Activated T-cell treated with anti-CD3 and anti-CD28 coated beads, Interleukin-2, amount 50 U/mL, for 72 hours (primary cell): ENCODE results near the gene GRK3. TPM values are rescaled to one million over a fixed set of nuclear protein-coding genes. Genes with fewer than 3 reads are reported as not detected.
"Not testable (repeated sequence)": the region's sequence is repeated elsewhere in the genome, so short reads cannot be mapped to it uniquely, and the experiment has no call there.

ENCODE experiments used
- ATAC-seq, 2 donors: fragments of 150-1000 bp; cut with Tn5 transposase; replicated peaks in 1 of 2; 2 replicates each; pipeline ENCODE4 v1.10.0; 2021; ENCODE audit warnings: moderate library complexity in 2 of 2, mild to moderate bottlenecking in 1 of 2
- DNase-seq, 2 donors: peaks; one replicate each; pipeline ENCODE4 v3.0.0; 2021 to 2022; ENCODE audit warnings: mixed read lengths in 1 of 2
- H3K27ac Mint-ChIP-seq: one replicate; pipeline ENCODE4 v1.8.0; 2022; ENCODE audit warnings: mild to moderate bottlenecking, moderate library complexity, mixed read lengths
- H3K27me3 Mint-ChIP-seq: one replicate; pipeline ENCODE4 v1.8.0; 2022; ENCODE audit warnings: low read depth, mixed read lengths
- H3K36me3 Mint-ChIP-seq, 2 donors: one replicate each; pipeline ENCODE4 v1.8.0; 2022; ENCODE audit warnings: mixed read lengths in 2 of 2, mild to moderate bottlenecking in 1 of 2; ENCODE audit not compliant: insufficient read depth in 2 of 2
- H3K4me1 Mint-ChIP-seq: one replicate; pipeline ENCODE4 v1.8.0; 2022; ENCODE audit warnings: low read depth, mixed read lengths
- H3K4me3 Mint-ChIP-seq, 2 donors: one replicate each; pipeline ENCODE4 v1.8.0; 2022; ENCODE audit warnings: mild to moderate bottlenecking in 2 of 2, mixed read lengths in 2 of 2, moderate library complexity in 2 of 2
- H3K9me3 Mint-ChIP-seq, 2 donors: one replicate each; pipeline ENCODE4 v1.8.0; 2022; ENCODE audit warnings: mixed read lengths in 2 of 2
- total RNA-seq, 2 donors: library from RNA; stranded (reverse); gene quantifications; one replicate each; pipeline ENCODE4 v1.2.3, GENCODE V29; 2022

GRK3 gene
- total RNA-seq, 2 donors from 2014 or later: 25.9 to 31.9 TPM

GRCh38 chr22:25555586-25555985, 8.9 kb upstream of the GRK3 start:
- H3K9me3 Mint-ChIP-seq: peaks cover 0 to 1% of the 10 kb centered on the region in 2 donors
- DNase-seq (no peak), ATAC-seq (no peak)
- H3K4me1 Mint-ChIP-seq: no peaks in the 10 kb centered on the region
- H3K27ac Mint-ChIP-seq: no peak overlapping the region
- no peaks in the 10 kb centered on the region for H3K27me3 Mint-ChIP-seq
- H3K36me3 Mint-ChIP-seq: no peaks in the 10 kb centered on the region
- H3K4me3 Mint-ChIP-seq: no peak overlapping the region

DNA sequence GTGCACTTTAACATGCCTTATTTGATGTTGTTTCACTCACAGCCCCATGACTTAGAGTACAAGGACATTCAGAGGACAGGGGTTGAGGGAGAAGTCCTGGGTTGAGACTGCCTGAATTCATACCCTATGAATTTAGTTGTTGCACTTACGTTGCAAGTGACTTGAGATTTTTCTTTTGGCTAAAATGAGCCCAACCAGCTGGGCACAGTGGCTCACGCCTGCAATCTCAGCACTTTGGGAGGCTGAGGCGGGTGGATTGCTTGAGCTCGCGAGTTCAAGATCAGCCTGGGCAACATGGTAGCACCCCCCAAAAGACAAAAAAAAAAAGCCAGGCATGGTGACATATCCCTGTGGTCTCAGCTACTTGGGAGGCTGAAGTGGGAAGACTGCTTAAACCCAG, 7.3 kb upstream of the GRK3 start:
- ATAC-seq (no peak), DNase-seq (no peak)
- Mint-ChIP-seq H3K27me3 (no peaks in the 10 kb centered on the region), H3K4me3 (no peak overlapping the region), H3K4me1 (peaks cover 9% of the 10 kb centered on the region), H3K27ac (no peak overlapping the region), H3K36me3 (no peaks in the 10 kb centered on the region), H3K9me3 (peaks cover 0 to under 1% of the 10 kb centered on the region in 2 donors)

- no peaks in the 10 kb centered on the region for H3K36me3 Mint-ChIP-seq
- DNase-seq (no peak), ATAC-seq (no peak)
- no peaks in the 10 kb centered on the region for H3K27me3 Mint-ChIP-seq
- H3K9me3 Mint-ChIP-seq: no peaks in the 10 kb centered on the region
- peaks cover 20% of the 10 kb centered on the region for H3K4me1 Mint-ChIP-seq
- no peak overlapping the region for H3K27ac Mint-ChIP-seq
- no peak overlapping the region for H3K4me3 Mint-ChIP-seq
Observed at GRCh38 chr22:25558341-25558740, 6.1 kb upstream of the GRK3 start.

DNA sequence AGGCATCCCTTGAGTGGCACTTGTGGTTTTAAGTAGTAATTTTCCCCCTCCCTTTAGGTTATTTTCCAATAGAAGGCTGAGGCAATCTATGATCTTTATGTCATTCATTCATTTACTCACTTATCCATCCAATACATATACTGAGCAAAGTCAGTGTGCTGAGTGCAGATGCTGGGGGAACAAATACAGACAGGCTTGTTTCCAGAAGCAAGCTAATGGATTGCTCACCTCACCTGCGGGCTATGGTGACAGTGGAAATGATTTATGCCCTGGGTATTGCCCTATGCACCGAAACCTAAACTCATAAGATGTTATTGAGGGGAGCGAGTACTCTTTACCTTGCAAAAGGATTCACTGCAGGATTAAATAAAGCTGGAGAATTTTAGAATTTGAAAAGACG, 4.6 kb upstream of the GRK3 start:
- peaks cover 30% of the 10 kb centered on the region for H3K4me1 Mint-ChIP-seq
- not testable (repeated sequence) for H3K4me3 Mint-ChIP-seq, H3K27ac Mint-ChIP-seq, H3K9me3 Mint-ChIP-seq, ATAC-seq, DNase-seq, H3K27me3 Mint-ChIP-seq, H3K36me3 Mint-ChIP-seq

DNA sequence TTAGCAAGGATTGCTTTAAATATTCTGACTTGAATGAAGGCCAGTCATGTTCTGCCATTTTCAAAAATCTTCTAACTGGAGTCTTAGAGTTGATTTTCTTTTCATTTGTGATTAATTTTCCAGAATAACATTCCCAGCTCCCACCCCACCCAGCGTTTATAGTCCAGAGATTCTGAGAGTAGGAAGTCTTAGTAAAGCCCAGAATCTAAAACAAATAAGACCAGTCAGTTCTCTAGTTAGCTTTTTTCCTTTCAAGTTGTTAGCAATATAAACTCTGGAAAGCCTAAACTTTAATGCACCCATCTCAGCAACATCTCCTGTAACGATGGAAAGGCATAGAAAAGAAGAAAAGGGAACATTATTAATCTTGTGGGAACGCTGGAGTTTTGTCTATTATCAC, 3.3 kb upstream of the GRK3 start:
- H3K4me1 Mint-ChIP-seq: peaks cover 39% of the 10 kb centered on the region
- not testable (repeated sequence) for H3K9me3 Mint-ChIP-seq, H3K4me3 Mint-ChIP-seq, H3K36me3 Mint-ChIP-seq, ATAC-seq, DNase-seq
- H3K27ac Mint-ChIP-seq: peak overlapping the region; percentile 31
- peaks cover 10% of the 10 kb centered on the region for H3K27me3 Mint-ChIP-seq

- Mint-ChIP-seq H3K27me3 (peaks cover 14% of the 10 kb centered on the region), H3K4me3 (peak overlapping the region; percentile 20 to 27), H3K4me1 (peaks cover 47% of the 10 kb centered on the region)
- not testable (repeated sequence) for ATAC-seq, H3K36me3 Mint-ChIP-seq, H3K27ac Mint-ChIP-seq, DNase-seq, H3K9me3 Mint-ChIP-seq
Observed at GRCh38 chr22:25561927-25562326, 2.5 kb upstream of the GRK3 start.

DNA sequence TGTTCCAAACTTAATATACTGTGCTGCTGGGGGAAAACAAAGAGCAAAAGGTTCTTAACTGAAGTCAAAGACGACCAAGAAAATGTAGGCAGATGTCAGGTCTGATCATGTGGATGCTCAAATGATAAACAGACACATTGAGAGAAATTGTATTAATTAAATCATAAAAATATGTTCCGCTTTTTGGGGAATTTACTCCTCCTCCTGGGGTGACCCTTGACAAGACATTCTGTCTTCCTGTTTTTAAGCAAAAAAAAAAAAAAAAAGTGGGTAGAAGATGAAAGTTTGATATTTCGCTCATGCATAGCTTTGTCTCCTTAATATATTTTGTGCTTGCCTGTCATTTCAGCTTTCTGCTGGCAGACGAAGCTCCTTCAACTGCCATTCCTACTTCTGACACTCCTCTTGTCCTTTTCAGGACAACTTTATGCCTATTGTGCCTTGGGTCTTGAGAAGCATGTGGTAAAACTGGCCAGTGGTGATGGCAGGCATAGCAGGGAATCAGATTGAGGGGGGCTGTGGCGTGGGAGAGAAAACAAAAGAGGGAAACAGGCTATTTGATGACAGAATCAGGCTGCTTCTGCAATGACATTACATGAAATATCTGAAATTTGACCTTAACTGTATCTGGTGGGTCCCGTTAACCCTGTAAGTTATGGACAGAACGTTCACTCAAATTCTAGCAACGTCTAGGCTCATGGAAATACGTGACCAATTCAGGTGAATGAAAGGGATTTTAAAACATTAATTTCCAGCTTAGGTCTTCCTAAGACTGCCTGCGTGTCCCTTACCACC, 1.3 kb upstream of the GRK3 start:
- H3K4me1 Mint-ChIP-seq: peaks cover 57% of the 10 kb centered on the region
- not testable (repeated sequence) for ATAC-seq, H3K36me3 Mint-ChIP-seq, H3K27ac Mint-ChIP-seq, H3K9me3 Mint-ChIP-seq, DNase-seq
- peaks cover 14% of the 10 kb centered on the region for H3K27me3 Mint-ChIP-seq
- peak overlapping the region; percentile 78 to 89 for H3K4me3 Mint-ChIP-seq

GRCh38 chr22:25563761-25564319, 635 bp upstream of the GRK3 start:
- no peaks in the 10 kb centered on the region for H3K9me3 Mint-ChIP-seq
- peak overlapping the region; percentile 1 for H3K27ac Mint-ChIP-seq
- DNase-seq (peak in 1 of 2 donors; percentile 1), ATAC-seq (peak; percentile 23 to 35)
- peaks cover 57% of the 10 kb centered on the region for H3K4me1 Mint-ChIP-seq
- peak overlapping the region; percentile 78 to 89 for H3K4me3 Mint-ChIP-seq
- peaks cover 4% of the 10 kb centered on the region in 2 donors for H3K36me3 Mint-ChIP-seq
- peaks cover 14% of the 10 kb centered on the region for H3K27me3 Mint-ChIP-seq

GRCh38 chr22:25564979-25565677, 653 bp downstream of the GRK3 start:
- Mint-ChIP-seq H3K36me3 (peaks cover 4% of the 10 kb centered on the region in 2 donors), H3K27me3 (peaks cover 14% of the 10 kb centered on the region), H3K4me1 (peaks cover 57% of the 10 kb centered on the region), H3K4me3 (peak overlapping the region; percentile 96 to 99), H3K27ac (peak overlapping the region; percentile 68), H3K9me3 (no peaks in the 10 kb centered on the region)
- ATAC-seq (peak; percentile 29 to 35), DNase-seq (peak; percentile 44 to 52)

DNA sequence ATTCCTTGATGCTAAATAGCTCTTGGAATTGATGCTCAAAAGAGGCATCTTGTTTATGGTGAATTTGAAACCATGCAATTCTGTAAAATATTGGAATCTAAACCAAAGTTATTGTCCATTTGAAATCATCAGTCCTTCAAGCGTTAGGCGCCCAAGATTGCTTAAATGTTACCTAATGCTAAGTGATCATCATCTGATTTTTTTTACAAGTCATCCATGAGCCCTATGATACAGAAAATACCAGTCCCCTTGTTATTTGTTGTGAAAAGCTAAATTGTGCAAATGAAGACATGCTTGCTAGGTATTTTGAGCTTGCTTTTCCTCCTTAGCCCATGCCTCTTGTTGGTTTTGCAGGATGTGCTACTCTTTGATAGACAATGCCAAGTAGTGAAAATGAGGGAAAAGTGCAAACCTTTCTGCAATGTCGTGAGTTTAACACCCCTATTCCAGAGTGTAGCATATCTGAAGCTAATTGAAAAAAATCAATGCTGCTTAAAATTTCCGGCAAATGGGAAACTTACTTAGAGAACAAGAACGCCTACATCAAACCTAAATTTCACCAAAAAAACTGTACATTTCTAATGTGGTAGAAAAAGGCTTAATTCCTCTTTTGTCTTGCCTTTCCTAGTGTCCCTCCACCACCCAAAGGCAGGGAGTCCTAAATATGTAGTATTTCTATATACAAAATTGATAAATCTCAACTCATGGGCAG, 1.9 kb downstream of the GRK3 start:
- peaks cover 4 to 6% of the 10 kb centered on the region in 2 donors for H3K36me3 Mint-ChIP-seq
- H3K4me3 Mint-ChIP-seq: peak overlapping the region; percentile 96 to 99
- no peaks in the 10 kb centered on the region for H3K9me3 Mint-ChIP-seq
- DNase-seq (no peak), ATAC-seq (no peak)
- peak overlapping the region; percentile 72 for H3K27ac Mint-ChIP-seq
- peaks cover 56% of the 10 kb centered on the region for H3K4me1 Mint-ChIP-seq
- H3K27me3 Mint-ChIP-seq: peaks cover 20% of the 10 kb centered on the region

DNA sequence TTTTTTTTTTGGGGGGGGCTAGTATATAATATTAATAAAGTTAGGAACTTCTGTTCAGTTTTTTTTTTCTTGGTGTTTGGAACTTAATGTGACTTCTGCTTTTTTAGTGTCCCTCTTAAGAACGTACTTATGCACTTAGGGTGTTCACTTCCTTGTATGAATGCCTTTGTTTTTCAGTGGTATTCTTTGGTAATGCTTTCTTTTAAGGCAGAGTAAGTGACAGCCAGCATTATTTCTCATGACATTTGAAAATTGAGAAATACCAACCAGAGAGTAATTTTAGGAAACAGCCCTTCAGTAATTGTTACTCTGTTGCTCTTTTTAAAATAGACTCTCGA, 2.4 kb downstream of the GRK3 start:
- Mint-ChIP-seq H3K27me3 (peaks cover 20% of the 10 kb centered on the region), H3K36me3 (peaks cover 4 to 6% of the 10 kb centered on the region in 2 donors), H3K4me3 (peak overlapping the region; percentile 96 to 99), H3K4me1 (peaks cover 51% of the 10 kb centered on the region), H3K27ac (no peak overlapping the region), H3K9me3 (no peaks in the 10 kb centered on the region)
- ATAC-seq (no peak), DNase-seq (no peak)

GRCh38 chr22:25567251-25567675, 2.8 kb downstream of the GRK3 start:
- no peak overlapping the region for H3K27ac Mint-ChIP-seq
- ATAC-seq (no peak), DNase-seq (no peak)
- no peaks in the 10 kb centered on the region for H3K9me3 Mint-ChIP-seq
- peaks cover 20% of the 10 kb centered on the region for H3K27me3 Mint-ChIP-seq
- H3K36me3 Mint-ChIP-seq: peaks cover 4 to 6% of the 10 kb centered on the region in 2 donors
- H3K4me1 Mint-ChIP-seq: peaks cover 49% of the 10 kb centered on the region
- H3K4me3 Mint-ChIP-seq: peak overlapping the region; percentile 96 to 99

DNA sequence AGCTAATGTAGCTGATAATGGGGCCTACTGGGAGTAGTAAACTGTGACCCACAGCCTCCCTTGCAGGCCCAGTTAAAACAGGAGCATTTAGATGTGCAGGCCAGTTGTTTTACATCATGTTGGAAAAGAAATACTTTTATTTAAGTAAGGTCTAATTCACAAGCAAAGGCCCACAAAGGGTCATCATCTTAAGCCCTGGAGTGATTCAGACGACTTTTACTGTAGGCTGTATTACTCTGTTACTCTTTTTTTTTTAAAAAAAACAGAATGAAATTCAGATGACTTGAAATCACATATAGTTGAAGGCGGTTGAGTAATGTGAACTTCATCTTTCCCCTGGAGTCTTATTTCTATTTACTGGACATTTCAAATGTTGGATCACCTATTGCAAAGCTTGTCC, 3.6 kb downstream of the GRK3 start:
- ATAC-seq, H3K36me3 Mint-ChIP-seq, H3K4me3 Mint-ChIP-seq, DNase-seq, H3K27ac Mint-ChIP-seq, H3K9me3 Mint-ChIP-seq: not testable (repeated sequence)
- Mint-ChIP-seq H3K4me1 (peaks cover 49% of the 10 kb centered on the region), H3K27me3 (peaks cover 20% of the 10 kb centered on the region)
